VCaP (cell line): Measurements from ENCODE around the gene CLDN20.

Source experiments
- H3K27ac ChIP-seq: fragments of 450-650 bp; 2 replicates; pipeline ENCODE4 v1.5.1; 2017
- TF ChIP-seq, protein P1 (sequence below): fragments of 450-650 bp; conservative IDR thresholded peaks from 2 replicates; pipeline ENCODE4 v1.5.1; 2017; ENCODE audit warnings: mild to moderate bottlenecking, moderate library complexity

Gene CLDN20

DNA sequence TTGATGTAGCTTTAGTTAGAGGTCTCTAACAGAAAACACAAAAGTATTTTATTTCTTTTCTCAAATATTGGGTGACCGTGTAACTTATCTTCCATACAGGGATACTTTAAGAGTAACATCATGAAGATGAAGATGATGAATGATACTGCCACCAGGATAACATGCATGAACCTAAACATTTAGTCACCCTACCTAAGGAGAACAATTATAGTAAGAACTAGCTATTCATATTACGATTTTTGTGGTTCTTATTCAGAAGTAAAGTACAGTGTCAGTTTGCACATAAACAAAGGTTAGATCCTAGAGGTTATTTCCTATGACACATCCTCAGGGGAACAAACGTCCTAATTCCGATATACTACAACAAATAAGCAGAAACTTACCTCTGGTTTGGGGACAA is 21.0 kb downstream of the CLDN20 start:
- no peak overlapping the region for H3K27ac ChIP-seq
- TF ChIP-seq, protein P1, sequence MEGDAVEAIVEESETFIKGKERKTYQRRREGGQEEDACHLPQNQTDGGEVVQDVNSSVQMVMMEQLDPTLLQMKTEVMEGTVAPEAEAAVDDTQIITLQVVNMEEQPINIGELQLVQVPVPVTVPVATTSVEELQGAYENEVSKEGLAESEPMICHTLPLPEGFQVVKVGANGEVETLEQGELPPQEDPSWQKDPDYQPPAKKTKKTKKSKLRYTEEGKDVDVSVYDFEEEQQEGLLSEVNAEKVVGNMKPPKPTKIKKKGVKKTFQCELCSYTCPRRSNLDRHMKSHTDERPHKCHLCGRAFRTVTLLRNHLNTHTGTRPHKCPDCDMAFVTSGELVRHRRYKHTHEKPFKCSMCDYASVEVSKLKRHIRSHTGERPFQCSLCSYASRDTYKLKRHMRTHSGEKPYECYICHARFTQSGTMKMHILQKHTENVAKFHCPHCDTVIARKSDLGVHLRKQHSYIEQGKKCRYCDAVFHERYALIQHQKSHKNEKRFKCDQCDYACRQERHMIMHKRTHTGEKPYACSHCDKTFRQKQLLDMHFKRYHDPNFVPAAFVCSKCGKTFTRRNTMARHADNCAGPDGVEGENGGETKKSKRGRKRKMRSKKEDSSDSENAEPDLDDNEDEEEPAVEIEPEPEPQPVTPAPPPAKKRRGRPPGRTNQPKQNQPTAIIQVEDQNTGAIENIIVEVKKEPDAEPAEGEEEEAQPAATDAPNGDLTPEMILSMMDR, result no peak

DNA sequence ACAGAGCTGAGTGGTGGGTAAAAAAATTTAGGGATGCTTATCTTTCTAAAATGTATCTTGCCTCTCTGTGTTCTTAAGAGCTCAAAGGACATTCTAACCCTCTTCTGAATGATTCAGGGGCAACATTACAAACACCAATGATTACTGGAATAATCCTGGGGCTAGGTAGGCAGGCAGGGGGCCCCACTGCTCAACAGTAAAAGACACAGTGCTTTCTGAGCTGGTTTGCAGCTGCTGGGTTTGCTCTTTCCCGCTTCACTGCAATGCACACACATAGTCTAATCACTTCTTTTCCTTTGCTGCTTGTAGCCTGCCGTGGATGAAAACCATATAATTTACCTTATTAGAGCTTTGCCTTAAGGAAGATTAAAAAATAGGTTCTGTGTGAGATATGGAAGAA is 23.9 kb downstream of the CLDN20 start:
- no peak overlapping the region for H3K27ac ChIP-seq
- TF ChIP-seq, protein P1, result no peak

DNA sequence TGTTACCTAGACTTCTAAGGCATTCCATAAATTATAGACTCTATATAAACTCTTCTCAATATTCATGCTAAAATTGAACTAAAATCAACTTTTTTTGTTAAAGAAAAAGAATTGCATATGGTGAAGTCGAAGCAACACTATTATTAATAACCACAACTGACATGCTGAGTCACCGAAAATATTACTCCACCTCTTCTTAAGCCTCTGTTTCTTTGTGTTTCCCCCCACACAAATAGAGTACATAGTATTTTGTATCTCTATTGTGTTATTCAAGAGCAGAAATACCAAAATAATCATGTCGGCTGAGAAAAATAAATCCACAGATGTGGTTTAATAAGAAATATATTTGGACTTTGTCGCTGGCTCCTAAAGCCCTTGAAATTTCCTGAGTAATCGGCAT is 26.7 kb downstream of the CLDN20 start:
- H3K27ac ChIP-seq, result no peak overlapping the region
- TF ChIP-seq, protein P1, result no peak

DNA sequence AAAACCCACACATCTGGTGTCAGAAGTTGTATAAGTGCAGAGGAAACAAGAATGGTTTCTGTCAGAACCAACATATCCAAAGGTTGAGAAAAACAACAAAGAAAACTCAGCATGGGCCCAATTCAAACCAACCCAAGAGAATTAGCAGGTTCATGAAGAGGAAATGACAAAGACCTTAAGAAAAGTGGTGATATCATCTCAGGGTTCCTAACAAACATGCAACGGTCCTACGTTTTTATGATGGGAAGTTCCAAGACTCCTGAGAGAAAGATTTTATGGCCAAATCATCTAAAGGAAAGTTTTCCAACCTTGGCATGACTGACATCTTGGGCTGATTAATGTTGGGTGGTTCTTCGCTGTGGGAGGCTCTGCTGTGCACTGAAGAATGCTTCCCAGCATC is 27.5 kb downstream of the CLDN20 start:
- TF ChIP-seq, protein P1, result no peak
- no peak overlapping the region for H3K27ac ChIP-seq

DNA sequence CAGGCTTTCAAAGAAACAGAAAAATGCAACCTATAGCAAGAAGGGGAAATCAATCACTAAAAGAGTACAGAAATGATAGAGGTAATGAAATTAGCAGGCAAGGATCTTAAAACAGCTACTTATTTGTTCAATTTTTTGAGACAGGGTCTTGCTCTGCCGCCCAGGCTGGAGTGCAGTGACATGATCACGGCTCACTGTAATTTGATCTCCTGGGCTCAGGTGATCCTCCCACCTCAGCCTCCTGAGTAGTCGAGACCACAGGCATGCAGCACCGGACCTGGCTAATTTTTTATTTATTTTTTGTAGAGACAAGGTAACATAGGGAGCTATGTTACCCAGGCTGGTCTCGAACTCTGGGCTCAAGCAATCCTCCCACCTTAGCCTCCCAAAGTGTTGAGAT is 28.9 kb downstream of the CLDN20 start:
- H3K27ac ChIP-seq, result no peak overlapping the region
- TF ChIP-seq, protein P1, result no peak

DNA sequence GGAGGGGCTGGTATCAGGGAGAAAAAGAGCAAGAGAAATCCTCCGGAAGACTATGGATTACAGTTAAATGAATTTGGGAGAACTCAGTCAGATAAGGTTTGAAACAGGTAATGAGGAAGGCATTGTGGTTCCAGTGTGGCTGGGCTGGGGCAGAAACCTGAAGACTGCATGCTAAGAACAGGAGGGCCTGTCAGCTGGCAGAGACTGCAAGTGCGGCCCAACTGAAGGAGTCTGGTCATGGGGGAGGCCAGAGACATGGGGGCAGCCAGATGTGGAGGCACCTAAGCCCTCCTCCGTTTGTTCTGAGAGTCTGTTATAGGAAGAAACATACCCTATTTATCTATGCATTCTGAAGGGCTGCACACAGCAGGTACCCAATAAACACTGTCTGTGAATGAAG is 33.9 kb downstream of the CLDN20 start:
- H3K27ac ChIP-seq, result no peak overlapping the region
- TF ChIP-seq, protein P1, result no peak

DNA sequence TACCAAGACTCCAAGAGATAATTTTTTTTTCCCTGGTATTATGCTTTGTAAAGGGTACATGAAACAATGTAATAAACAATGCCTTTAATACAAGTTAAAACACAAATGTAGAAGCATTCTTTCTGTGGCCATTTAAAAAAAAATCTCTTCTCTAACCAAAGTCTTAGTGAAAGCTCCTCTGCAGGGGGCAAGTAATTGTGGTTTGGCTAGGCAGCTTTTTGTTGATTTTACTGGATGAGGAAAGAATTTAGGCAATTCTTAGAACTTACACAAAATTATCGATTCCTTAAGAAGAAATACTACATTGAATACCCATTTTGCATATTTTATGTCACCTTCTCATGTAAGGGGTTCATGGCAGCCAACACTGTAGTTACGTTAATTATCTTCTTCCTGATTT is 38.1 kb downstream of the CLDN20 start:
- TF ChIP-seq, protein P1, result no peak
- H3K27ac ChIP-seq, result no peak overlapping the region
